Left ventricle myocardium inferior (tissue), 1 donor: Measurements from ENCODE around the gene CCSER2. TPM values are rescaled to one million over a fixed set of nuclear protein-coding genes. Genes with fewer than 3 reads are reported as not detected.

Experiments used
- DNase-seq: peaks from one replicate; pipeline ENCODE4 v3.0.0-alpha.2; 2020
- H3K27ac ChIP-seq: fragments of 200-600 bp; replicated peaks from 2 replicates; pipeline ENCODE4 v1.8.0; 2021
- H3K27me3 ChIP-seq: fragments of 200-600 bp; 2 replicates; pipeline ENCODE4 v1.8.0; 2021; ENCODE audit warnings: low read depth
- H3K36me3 ChIP-seq: fragments of 200-600 bp; 2 replicates; pipeline ENCODE4 v1.8.0; 2021
- H3K4me1 ChIP-seq: fragments of 200-600 bp; 2 replicates; pipeline ENCODE4 v1.8.0; 2021
- H3K4me3 ChIP-seq: fragments of 200-600 bp; 2 replicates; pipeline ENCODE4 v1.8.0; 2021; ENCODE audit warnings: mild to moderate bottlenecking, moderate library complexity
- H3K9me3 ChIP-seq: fragments of 200-600 bp; replicated peaks from 2 replicates; pipeline ENCODE4 v1.8.0; 2021
- intact Hi-C: fragments of 100-400 bp; cut with micrococcal nuclease; formaldehyde crosslinking; loops from one replicate; pipeline ENCODE4 v1.11.0; 2022
- total RNA-seq: library from RNA; stranded (reverse); fragmentation: NEBNext Ultra II Directional; extraction: Animal tissue kit (Norgen Biotek cat#: 25700); gene quantifications from one replicate; pipeline ENCODE4 v1.2.1, GENCODE V29; 2021
- TF ChIP-seq, protein P1 (sequence below): fragments of 200-600 bp; IDR thresholded peaks from 2 replicates; pipeline ENCODE4 v1.8.0; 2021; ENCODE audit warnings: antibody characterized with exemption, mild to moderate bottlenecking, borderline replicate concordance
- donor health status: DM: no; HTN: yes; CAD: no; lungs with severe emphysema.

The CCSER2 gene
- total RNA-seq, 1 donor from 2014 or later = 175 TPM

DNA sequence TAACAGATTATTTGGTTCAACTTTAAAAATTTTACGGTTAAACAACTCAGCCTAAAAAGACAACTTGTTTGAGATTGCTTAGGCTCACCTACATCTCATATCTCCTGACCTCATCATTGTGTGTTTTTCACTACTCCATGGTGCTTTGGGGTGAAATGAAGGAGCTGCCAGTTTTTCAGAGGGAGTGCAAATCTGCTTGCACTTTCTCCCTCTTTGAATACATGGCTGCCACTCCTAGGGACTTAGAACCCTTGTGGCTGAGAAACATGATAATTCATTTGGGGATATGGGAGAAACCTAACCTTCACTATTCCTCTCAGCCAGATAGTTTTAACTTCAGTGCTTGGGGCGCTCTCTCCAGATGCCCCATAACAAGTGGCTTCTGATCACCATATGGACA lies 2.7 kb downstream of the CCSER2 start:
- Histone ChIP-seq H3K4me1 (peaks cover 67% of the 10 kb centered on the region), H3K27ac (no peak overlapping the region), H3K9me3 (no peaks in the 10 kb centered on the region), H3K36me3 (no peaks in the 10 kb centered on the region), H3K4me3 (no peak overlapping the region), H3K27me3 (no peaks in the 10 kb centered on the region)
- TF ChIP-seq, protein P1, sequence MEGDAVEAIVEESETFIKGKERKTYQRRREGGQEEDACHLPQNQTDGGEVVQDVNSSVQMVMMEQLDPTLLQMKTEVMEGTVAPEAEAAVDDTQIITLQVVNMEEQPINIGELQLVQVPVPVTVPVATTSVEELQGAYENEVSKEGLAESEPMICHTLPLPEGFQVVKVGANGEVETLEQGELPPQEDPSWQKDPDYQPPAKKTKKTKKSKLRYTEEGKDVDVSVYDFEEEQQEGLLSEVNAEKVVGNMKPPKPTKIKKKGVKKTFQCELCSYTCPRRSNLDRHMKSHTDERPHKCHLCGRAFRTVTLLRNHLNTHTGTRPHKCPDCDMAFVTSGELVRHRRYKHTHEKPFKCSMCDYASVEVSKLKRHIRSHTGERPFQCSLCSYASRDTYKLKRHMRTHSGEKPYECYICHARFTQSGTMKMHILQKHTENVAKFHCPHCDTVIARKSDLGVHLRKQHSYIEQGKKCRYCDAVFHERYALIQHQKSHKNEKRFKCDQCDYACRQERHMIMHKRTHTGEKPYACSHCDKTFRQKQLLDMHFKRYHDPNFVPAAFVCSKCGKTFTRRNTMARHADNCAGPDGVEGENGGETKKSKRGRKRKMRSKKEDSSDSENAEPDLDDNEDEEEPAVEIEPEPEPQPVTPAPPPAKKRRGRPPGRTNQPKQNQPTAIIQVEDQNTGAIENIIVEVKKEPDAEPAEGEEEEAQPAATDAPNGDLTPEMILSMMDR = no peak
- intact Hi-C loops = no loop called here
- DNase-seq = no peak

DNA sequence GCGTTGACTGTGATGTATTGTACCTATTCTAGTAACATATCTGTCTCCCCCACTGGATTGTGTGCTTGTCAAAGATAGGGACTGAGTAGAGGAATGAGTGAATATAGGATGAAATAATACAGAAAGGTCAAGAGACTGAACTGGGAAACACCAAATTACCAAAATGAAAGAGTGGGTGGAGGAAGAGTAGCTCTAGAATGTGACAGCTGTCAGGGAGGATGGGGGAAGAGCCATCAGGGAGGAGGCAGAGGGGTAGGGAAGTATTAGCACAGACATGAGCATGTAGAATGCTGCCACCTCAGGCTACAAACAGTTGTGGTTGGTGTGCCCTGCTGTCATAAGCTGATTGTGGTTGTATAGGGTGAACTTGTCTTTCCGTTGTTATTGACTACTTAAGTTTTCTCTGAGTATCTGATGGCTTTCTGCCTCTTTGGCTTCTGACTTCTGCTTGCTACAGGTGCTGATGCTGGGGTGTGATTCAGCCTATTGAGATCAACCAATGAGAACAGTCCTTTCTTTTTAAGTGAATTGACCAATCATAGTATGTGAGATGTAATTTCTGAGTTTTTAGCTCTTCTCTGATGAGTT lies 5.6 kb downstream of the CCSER2 start:
- Histone ChIP-seq H3K4me3 (no peak overlapping the region), H3K27me3 (no peaks in the 10 kb centered on the region), H3K4me1 (peaks cover 89% of the 10 kb centered on the region), H3K36me3 (no peaks in the 10 kb centered on the region), H3K27ac (no peak overlapping the region), H3K9me3 (no peaks in the 10 kb centered on the region)
- TF ChIP-seq, protein P1 = no peak
- intact Hi-C loops = no loop called here
- DNase-seq = no peak

DNA sequence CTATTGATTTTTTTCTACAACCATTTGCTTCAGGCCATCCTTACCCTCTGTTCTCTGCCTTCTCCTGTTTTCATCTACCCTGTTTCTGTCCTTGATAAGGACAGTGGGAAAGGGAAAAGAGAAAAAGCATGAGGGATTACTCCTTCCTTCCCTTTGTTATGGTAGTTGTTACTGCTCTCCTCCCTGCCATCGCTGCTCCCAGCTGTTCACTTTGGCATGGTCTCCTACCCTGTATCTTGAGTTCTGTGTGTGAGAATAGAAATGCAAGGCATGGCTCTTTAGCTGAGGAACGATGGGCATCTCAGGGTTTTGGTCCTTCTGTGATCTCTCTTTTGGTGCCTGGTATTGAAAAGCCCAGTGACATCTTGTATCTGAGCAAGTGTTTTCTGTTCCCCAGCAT lies 6.4 kb downstream of the CCSER2 start:
- TF ChIP-seq, protein P1 = no peak
- Histone ChIP-seq H3K27me3 (no peaks in the 10 kb centered on the region), H3K4me3 (no peak overlapping the region), H3K9me3 (no peaks in the 10 kb centered on the region), H3K36me3 (no peaks in the 10 kb centered on the region), H3K27ac (peak overlapping the region; percentile 22), H3K4me1 (peaks cover 80% of the 10 kb centered on the region)
- intact Hi-C loops = no loop called here
- DNase-seq = no peak

- intact Hi-C loops = no loop called here
- no peak overlapping the region for H3K4me3 ChIP-seq
- H3K27me3 ChIP-seq = no peaks in the 10 kb centered on the region
- no peak for DNase-seq
- no peaks in the 10 kb centered on the region for H3K9me3 ChIP-seq
- peaks cover 73% of the 10 kb centered on the region for H3K4me1 ChIP-seq
- no peak overlapping the region for H3K27ac ChIP-seq
- TF ChIP-seq, protein P1 = no peak
- no peaks in the 10 kb centered on the region for H3K36me3 ChIP-seq
These were observed 7.1 kb downstream of the CCSER2 start for GRCh38 chr10:84335516-84335915.

GRCh38 chr10:84336406-84337090 lies 8.2 kb downstream of the CCSER2 start:
- H3K36me3 ChIP-seq = no peaks in the 10 kb centered on the region
- peaks cover 68% of the 10 kb centered on the region for H3K4me1 ChIP-seq
- TF ChIP-seq, protein P1 = no peak
- no peaks in the 10 kb centered on the region for H3K9me3 ChIP-seq
- intact Hi-C loops = no loop called here
- H3K27me3 ChIP-seq = no peaks in the 10 kb centered on the region
- H3K4me3 ChIP-seq = no peak overlapping the region
- no peak overlapping the region for H3K27ac ChIP-seq
- DNase-seq = no peak
